Karpas-422 (cell line): ENCODE results near the gene MMP15. TPM values are rescaled to one million over a fixed set of nuclear protein-coding genes. Genes with fewer than 3 reads are reported as not detected.
"Not testable (repeated sequence)": the region's sequence is repeated elsewhere in the genome, so short reads cannot be mapped to it uniquely, and the experiment has no call there.

ENCODE experiments used
- DNase-seq: peaks from one replicate; pipeline ENCODE4 v3.0.0-alpha.2; 2015
- H2AFZ ChIP-seq: fragments of 200-600 bp; sonication (generic); 2 replicates; pipeline ENCODE4 v1.6.1; 2014; ENCODE audit warnings: antibody characterized with exemption, low read length, mixed read lengths
- H3K27ac ChIP-seq: fragments of 200-600 bp; sonication (generic); 2 replicates; pipeline ENCODE4 v1.5.1; 2014; ENCODE audit warnings: mild to moderate bottlenecking, low read length, moderate library complexity
- H3K27me3 ChIP-seq: fragments of 200-600 bp; sonication (generic); 2 replicates; pipeline ENCODE4 v1.6.1; 2014; ENCODE audit warnings: low read length, mixed read lengths
- H3K36me3 ChIP-seq: fragments of 200-600 bp; sonication (generic); 2 replicates; pipeline ENCODE4 v1.6.1; 2014; ENCODE audit warnings: low read length, mixed read lengths; ENCODE audit not compliant: insufficient read depth
- H3K4me1 ChIP-seq: fragments of 200-600 bp; sonication (generic); 2 replicates; pipeline ENCODE4 v1.6.1; 2014; ENCODE audit warnings: mild to moderate bottlenecking, low read length, mixed read lengths
- H3K4me2 ChIP-seq: fragments of 200-600 bp; sonication (generic); 2 replicates; pipeline ENCODE4 v1.6.1; 2014; ENCODE audit warnings: low read length, low read depth, mild to moderate bottlenecking; ENCODE audit not compliant: poor library complexity, severe bottlenecking
- H3K4me3 ChIP-seq: fragments of 200-600 bp; sonication (generic); 2 replicates; pipeline ENCODE4 v1.5.1; 2014; ENCODE audit warnings: mild to moderate bottlenecking, antibody characterized with exemption, low read length, mixed read lengths
- H3K79me2 ChIP-seq: fragments of 200-600 bp; sonication (generic); 2 replicates; pipeline ENCODE4 v1.6.1; 2014; ENCODE audit warnings: mild to moderate bottlenecking, low read length, mixed read lengths
- H3K9ac ChIP-seq: fragments of 200-600 bp; sonication (generic); 2 replicates; pipeline ENCODE4 v1.6.0; 2014; ENCODE audit warnings: low read length
- H3K9me2 ChIP-seq: fragments of 200-600 bp; sonication (generic), shearing (Covaris generic); replicated peaks from 2 replicates; pipeline ENCODE4 v1.6.0; 2014; ENCODE audit warnings: mild to moderate bottlenecking, low read length, moderate library complexity; ENCODE audit not compliant: insufficient read depth
- H3K9me3 ChIP-seq: fragments of 300-700, 200-600 bp; sonication (generic); 2 replicates; pipeline ENCODE4 v1.6.1; 2014; ENCODE audit warnings: low read length, mixed read lengths
- H4K20me1 ChIP-seq: fragments of 200-600 bp; sonication (generic); 2 replicates; pipeline ENCODE4 v1.6.1; 2014; ENCODE audit warnings: mild to moderate bottlenecking, antibody characterized with exemption, low read length, low read depth; ENCODE audit not compliant: insufficient read depth
- total RNA-seq: library from RNA; depleted of rRNA; stranded (reverse); fragments of >200 nt; shearing (Covaris generic); gene quantifications from 2 replicates; pipeline ENCODE4 v1.2.3, GENCODE V29; 2014; ENCODE audit warnings: low replicate concordance; rRNA removed

MMP15 gene
- 4.1 and 5.2 TPM in 2 replicates for total RNA-seq

GRCh38 chr16:58025351-58026138 lies at the start of gene MMP15:
MMP15 (plus strand) TSS chr16:58025754; CDS start chr16:58026351, 597 bp downstream.
- Histone ChIP-seq H3K79me2 (no peaks in the 10 kb centered on the region), H3K4me2 (peak within 1 kb of the TSS; percentile 93), H4K20me1 (no peaks in the 10 kb centered on the region), H3K36me3 (no peaks in the 10 kb centered on the region), H3K9me3 (no peaks in the 10 kb centered on the region), H3K27me3 (no peaks in the 10 kb centered on the region), H3K9me2 (no peaks in the 10 kb centered on the region), H3K27ac (no peak within 1 kb of the TSS), H3K4me1 (peaks cover 31% of the 10 kb centered on the region), H3K9ac (peak within 1 kb of the TSS; percentile 75), H2AFZ (peak within 1 kb of the TSS; percentile 91), H3K4me3 (peak within 1 kb of the TSS; percentile 81)
- DNase-seq, result peak; percentile 89

DNA sequence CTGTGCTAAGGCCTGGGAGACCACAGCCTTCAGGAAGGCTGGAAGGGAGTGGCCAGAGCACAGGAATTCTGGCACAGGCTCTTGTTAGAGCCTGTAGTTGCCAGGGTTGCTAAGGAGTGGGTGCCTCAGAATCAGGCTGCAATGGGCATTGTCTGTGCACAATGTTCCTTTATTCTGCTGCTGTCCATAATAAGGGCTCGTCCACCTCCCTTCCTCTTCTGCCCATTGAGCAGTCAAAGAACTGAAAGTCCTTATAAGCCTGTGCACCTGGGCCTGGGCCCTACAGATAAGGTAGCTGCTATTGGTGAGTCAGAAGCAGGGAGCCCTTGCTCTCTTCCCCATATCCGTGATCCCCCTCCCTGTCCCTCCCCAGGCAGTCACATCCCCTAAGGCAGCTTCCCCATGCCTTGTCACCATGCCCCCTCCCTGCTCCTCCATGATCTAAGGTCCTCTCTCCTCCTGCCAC lies 49.2 kb upstream of the MMP15 start:
- H4K20me1 ChIP-seq, result no peaks in the 10 kb centered on the region

GRCh38 chr16:57977418-57978069 lies 48.0 kb upstream of the MMP15 start:
- Histone ChIP-seq H3K9me2 (no peaks in the 10 kb centered on the region), H3K9me3 (no peaks in the 10 kb centered on the region), H3K9ac (no peak overlapping the region), H2AFZ (no peak overlapping the region), H3K36me3 (no peaks in the 10 kb centered on the region), H3K4me3 (no peak overlapping the region), H4K20me1 (no peaks in the 10 kb centered on the region), H3K4me2 (no peak overlapping the region), H3K27me3 (no peaks in the 10 kb centered on the region), H3K79me2 (no peaks in the 10 kb centered on the region), H3K4me1 (no peaks in the 10 kb centered on the region), H3K27ac (no peak overlapping the region)
- DNase-seq, result no peak

More for the DNA sequence above, 49.2 kb upstream of the MMP15 start:
- DNase-seq, result no peak
- Histone ChIP-seq H2AFZ (no peak overlapping the region), H3K4me2 (no peak overlapping the region), H3K36me3 (no peaks in the 10 kb centered on the region), H3K27me3 (no peaks in the 10 kb centered on the region), H3K4me1 (no peaks in the 10 kb centered on the region), H3K79me2 (no peaks in the 10 kb centered on the region), H3K27ac (no peak overlapping the region), H3K9me2 (no peaks in the 10 kb centered on the region), H3K4me3 (no peak overlapping the region), H3K9ac (no peak overlapping the region), H3K9me3 (no peaks in the 10 kb centered on the region)

DNA sequence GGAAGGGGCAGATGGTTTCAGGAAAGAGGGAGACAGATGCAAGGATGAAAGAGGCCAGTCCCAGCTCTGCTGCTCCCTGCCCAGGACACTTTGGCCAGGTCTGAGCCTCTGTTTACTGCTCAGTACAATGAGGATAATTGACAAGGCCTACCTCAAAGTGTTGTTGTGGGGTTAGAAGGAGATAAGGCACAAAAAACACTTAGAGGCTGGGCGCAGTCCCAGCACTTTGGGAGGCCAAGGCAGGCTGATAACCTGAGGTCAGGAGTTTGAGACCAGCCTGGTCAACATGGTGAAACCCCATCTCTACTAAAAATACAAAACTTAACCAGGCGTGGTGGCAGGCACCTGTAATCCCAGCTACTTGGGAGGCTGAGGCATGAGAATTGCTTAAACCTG lies 47.5 kb upstream of the MMP15 start:
- not testable (repeated sequence) for H4K20me1 ChIP-seq, H2AFZ ChIP-seq, DNase-seq, H3K79me2 ChIP-seq, H3K9me3 ChIP-seq, H3K4me1 ChIP-seq, H3K27ac ChIP-seq, H3K9ac ChIP-seq, H3K4me3 ChIP-seq, H3K36me3 ChIP-seq, H3K9me2 ChIP-seq, H3K4me2 ChIP-seq, H3K27me3 ChIP-seq

DNA sequence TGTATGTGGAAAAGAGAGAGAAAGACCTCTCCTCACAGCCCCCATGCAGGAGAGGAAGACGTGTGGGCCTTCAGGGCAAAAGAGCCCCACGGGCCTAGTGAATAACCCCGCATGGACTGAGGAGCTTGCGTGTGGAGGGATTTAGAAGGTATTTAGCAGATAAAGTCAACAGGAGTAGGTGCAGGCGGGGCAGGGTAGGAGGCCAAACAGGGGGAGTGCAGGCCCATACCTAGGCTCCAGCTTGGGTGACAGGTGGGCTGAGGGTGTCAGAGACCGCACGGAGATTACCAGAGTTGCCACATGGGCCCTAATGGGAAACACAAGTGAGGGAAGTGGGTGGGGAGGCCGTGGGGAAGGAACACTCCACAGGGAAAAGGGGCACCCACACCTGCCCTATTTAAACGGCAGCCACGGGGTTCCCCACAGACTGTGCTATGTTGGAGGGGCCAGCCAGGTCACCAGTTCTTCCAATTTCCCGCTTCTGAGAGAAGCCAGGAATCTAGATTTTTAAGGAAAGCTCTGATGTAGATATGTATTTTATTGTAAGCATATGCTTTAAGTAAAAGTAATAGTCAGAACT lies 46.5 kb upstream of the MMP15 start:
- Histone ChIP-seq H3K4me3 (no peak overlapping the region), H3K4me2 (no peak overlapping the region), H3K4me1 (no peaks in the 10 kb centered on the region), H3K9me3 (no peaks in the 10 kb centered on the region), H3K27ac (no peak overlapping the region), H3K9ac (no peak overlapping the region), H3K79me2 (no peaks in the 10 kb centered on the region), H2AFZ (no peak overlapping the region), H3K9me2 (no peaks in the 10 kb centered on the region), H3K27me3 (no peaks in the 10 kb centered on the region), H4K20me1 (no peaks in the 10 kb centered on the region), H3K36me3 (no peaks in the 10 kb centered on the region)
- DNase-seq, result no peak

GRCh38 chr16:57981636-57982035 lies 43.9 kb upstream of the MMP15 start:
- Histone ChIP-seq H3K9ac (no peak overlapping the region), H3K36me3 (no peaks in the 10 kb centered on the region), H3K79me2 (no peaks in the 10 kb centered on the region), H3K9me3 (no peaks in the 10 kb centered on the region), H3K4me2 (no peak overlapping the region), H3K27ac (no peak overlapping the region), H3K9me2 (no peaks in the 10 kb centered on the region), H3K4me1 (no peaks in the 10 kb centered on the region), H4K20me1 (no peaks in the 10 kb centered on the region), H2AFZ (no peak overlapping the region), H3K4me3 (no peak overlapping the region), H3K27me3 (no peaks in the 10 kb centered on the region)
- no peak for DNase-seq

DNA sequence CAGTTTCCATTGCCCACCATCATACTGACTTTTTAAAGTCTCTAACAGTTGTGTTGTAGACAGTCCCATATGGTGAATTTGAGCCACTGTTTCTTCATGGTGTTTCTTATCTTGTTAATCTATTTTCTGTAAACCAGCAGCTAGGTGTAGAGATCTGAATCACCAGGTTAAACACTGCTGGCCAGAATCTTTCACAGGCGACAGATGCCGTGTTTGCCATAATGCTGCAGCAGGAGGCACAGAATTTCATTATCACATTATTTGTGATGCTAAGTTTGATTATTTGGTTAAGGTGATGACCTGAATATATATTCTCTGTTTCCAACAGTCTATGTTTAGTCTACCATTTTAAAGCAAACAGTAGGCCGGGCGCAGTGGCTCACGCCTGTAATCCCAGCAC lies 43.2 kb upstream of the MMP15 start:
- Histone ChIP-seq H3K27ac (no peak overlapping the region), H3K79me2 (no peaks in the 10 kb centered on the region), H3K4me1 (no peaks in the 10 kb centered on the region), H3K9me3 (no peaks in the 10 kb centered on the region), H3K36me3 (no peaks in the 10 kb centered on the region), H3K4me3 (no peak overlapping the region), H4K20me1 (no peaks in the 10 kb centered on the region), H3K4me2 (no peak overlapping the region), H3K27me3 (no peaks in the 10 kb centered on the region), H2AFZ (no peak overlapping the region), H3K9ac (no peak overlapping the region), H3K9me2 (no peaks in the 10 kb centered on the region)
- no peak for DNase-seq

DNA sequence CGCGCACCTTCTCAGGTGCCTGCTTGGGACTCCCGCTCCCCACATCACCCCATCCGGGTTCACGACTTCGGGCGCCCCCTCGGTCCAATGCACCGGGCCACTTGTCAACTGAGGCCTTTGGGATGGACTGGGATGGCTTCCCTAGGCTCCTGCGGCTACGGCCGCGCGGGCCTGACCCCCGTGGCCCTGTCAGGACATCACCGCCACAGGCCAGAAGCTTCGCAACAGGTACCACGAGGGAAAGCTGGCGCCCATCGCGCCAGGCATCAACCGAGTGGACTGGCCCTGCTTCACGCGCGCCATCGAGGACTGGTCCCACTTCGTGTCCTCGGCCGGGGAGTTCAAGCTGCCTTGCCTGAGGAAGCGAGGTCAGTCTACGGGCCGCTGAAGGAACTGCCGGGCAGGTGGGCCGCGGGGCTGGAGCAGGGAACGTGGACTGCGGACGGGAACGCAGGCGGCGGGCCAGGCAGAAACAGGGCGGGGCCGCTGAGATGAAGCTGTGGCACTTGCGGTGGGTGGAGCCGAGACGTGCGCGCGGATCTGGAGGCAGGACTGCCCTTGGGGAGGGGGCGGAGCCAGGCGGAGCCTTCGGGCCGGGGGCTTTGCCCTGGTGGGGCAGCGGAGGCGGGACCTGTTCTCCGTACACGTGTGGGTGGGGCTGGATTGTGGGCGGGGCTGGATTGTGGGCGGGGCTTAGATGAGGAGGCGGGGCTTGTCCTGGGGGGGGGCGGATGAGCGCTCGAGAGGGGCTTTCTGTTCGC lies 40.9 kb upstream of the MMP15 start:
- Histone ChIP-seq H3K4me1 (no peaks in the 10 kb centered on the region), H3K79me2 (no peaks in the 10 kb centered on the region), H3K27me3 (no peaks in the 10 kb centered on the region), H2AFZ (no peak overlapping the region), H3K9ac (no peak overlapping the region), H3K27ac (no peak overlapping the region), H3K4me3 (no peak overlapping the region), H3K36me3 (no peaks in the 10 kb centered on the region), H4K20me1 (no peaks in the 10 kb centered on the region), H3K9me3 (no peaks in the 10 kb centered on the region), H3K9me2 (no peaks in the 10 kb centered on the region), H3K4me2 (no peak overlapping the region)
- no peak for DNase-seq
